ENCODE results near the gene CAPN15.
"Not testable (repeated sequence)": the region's sequence is repeated elsewhere in the genome, so short reads cannot be mapped to it uniquely, and the experiment has no call there.

Gene CAPN15

DNA sequence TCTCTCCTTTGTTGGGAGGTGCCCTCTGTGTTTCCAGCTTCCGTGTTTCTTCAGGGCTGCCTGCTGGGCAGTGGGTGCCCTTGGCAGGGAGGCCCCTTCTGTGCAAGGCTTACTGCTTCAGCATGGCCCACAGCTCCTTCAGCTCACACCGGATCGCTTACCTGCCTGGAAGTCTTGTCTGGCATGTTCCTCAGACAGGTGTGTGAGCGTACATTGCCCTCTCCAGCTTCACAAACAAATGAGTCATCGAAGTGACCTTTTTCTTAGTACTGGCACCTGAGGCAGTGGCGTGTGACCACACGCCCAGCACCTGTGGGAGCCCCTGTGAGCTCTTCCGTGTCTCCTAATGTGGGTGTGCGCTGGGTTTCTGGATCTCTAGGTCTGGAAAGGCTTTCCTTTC is 65.9 kb downstream of the CAPN15 start:
- peak; percentile 94 for DNase-seq (ENCODE audit: low read depth)
- H3K4me3 ChIP-seq (ENCODE audit: low read depth, low read length): peak overlapping the region; percentile 41
- TF ChIP-seq, protein P1, sequence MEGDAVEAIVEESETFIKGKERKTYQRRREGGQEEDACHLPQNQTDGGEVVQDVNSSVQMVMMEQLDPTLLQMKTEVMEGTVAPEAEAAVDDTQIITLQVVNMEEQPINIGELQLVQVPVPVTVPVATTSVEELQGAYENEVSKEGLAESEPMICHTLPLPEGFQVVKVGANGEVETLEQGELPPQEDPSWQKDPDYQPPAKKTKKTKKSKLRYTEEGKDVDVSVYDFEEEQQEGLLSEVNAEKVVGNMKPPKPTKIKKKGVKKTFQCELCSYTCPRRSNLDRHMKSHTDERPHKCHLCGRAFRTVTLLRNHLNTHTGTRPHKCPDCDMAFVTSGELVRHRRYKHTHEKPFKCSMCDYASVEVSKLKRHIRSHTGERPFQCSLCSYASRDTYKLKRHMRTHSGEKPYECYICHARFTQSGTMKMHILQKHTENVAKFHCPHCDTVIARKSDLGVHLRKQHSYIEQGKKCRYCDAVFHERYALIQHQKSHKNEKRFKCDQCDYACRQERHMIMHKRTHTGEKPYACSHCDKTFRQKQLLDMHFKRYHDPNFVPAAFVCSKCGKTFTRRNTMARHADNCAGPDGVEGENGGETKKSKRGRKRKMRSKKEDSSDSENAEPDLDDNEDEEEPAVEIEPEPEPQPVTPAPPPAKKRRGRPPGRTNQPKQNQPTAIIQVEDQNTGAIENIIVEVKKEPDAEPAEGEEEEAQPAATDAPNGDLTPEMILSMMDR (IDR thresholded peaks at IDR 0.05; ENCODE audit: control insufficient read depth, extremely low read depth, insufficient read depth): no peak

GRCh38 chr16:593807-594206 is 66.3 kb downstream of the CAPN15 start:
- TF ChIP-seq, protein P1 (IDR thresholded peaks at IDR 0.05; ENCODE audit: control insufficient read depth, extremely low read depth, insufficient read depth): no peak
- H3K4me3 ChIP-seq (ENCODE audit: low read depth, low read length): no peak overlapping the region; the same call in 1 of the 2 replicates
- no peak for DNase-seq (ENCODE audit: low read depth)

- DNase-seq (ENCODE audit: low read depth): no peak
- TF ChIP-seq, protein P1 (IDR thresholded peaks at IDR 0.05; ENCODE audit: control insufficient read depth, extremely low read depth, insufficient read depth): no peak
- H3K4me3 ChIP-seq (ENCODE audit: low read depth, low read length): no peak overlapping the region
Observed at GRCh38 chr16:595094-595528, 67.6 kb downstream of the CAPN15 start.

DNA sequence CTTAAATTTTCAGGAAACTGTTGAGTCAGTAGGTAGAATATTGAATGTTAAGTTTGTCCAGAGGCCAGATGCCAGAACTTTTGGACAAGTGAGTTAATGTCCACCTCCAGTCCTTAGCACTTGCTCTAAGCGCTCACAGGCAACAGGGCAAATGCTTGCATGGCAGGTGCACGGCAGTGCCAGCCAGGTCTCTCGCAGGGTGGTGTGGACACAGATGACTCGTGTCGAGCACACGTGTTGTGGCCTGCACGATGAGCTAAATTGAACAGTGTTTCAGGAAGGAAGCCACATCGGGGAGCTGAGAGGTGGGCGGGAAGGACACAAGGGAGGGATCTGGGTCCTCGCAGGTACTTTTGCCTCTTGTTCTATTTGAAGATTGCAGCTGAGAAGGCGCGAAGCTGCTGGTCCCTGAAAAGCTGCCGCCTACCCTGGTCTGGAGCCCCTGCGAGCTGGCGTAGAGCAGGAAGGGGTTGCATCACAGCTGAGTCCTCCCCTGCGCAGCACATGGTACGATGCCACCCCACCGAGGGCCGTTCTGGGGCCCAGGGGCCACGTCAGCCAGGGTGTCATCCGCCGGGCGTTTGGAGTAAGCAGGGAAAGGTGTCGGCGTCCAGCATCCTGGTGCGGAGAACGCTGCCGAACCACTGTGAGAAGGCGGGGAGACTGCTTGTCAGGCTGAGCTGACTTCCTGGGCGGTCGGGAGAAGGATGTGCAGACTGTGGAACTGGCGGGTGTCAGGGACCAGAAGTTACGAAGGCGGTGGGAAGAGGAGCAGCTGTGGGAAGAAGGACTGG is 68.6 kb downstream of the CAPN15 start:
- no peak overlapping the region for H3K4me3 ChIP-seq (ENCODE audit: low read depth, low read length)
- no peak for DNase-seq (ENCODE audit: low read depth)

DNA sequence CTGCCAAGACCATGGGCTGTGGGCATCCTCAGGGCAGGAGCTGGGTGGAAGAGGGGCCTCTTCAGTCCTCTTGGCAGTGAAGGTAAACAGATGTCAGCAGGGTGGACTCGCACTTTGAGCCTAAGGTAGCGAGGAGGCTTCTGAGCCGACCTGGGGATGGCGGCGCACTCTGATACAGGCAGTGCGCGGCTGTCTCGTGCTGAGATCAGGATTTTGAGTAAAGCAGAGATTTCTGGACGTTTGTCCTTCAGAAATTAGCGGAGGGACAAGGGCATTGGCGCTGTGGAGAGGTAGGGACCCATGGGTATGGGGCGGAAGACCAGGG is 69.2 kb downstream of the CAPN15 start:
- TF ChIP-seq, protein P1 (IDR thresholded peaks at IDR 0.05; ENCODE audit: control insufficient read depth, extremely low read depth, insufficient read depth): no peak
- H3K4me3 ChIP-seq (ENCODE audit: low read depth, low read length): no peak overlapping the region
- no peak for DNase-seq (ENCODE audit: low read depth)

More for the DNA sequence above, 68.6 kb downstream of the CAPN15 start:
- TF ChIP-seq, protein P1 (IDR thresholded peaks at IDR 0.05; ENCODE audit: control insufficient read depth, extremely low read depth, insufficient read depth): no peak

DNA sequence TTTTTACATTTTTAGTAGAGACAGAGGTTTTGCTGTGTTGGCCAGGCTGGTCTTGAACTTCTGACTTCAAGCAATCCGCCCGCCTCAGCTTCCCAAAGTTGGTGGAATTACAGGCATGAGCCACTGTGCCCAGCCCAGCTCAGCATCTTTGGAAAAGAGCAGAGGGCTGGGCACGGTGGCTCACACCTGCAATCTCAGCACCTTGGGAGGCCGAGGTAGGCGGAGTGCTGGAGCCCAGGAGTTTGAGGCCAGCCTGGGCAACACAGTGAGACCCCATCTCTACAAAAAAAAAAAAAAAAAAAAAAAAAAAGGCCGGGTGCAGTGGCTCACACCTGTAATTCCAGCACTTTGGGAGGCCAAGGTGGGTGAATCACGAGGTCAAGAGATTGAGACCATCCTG is 70.1 kb downstream of the CAPN15 start:
- DNase-seq (ENCODE audit: low read depth); H3K4me3 ChIP-seq (ENCODE audit: low read depth, low read length): not testable (repeated sequence)

- DNase-seq (ENCODE audit: low read depth): no peak
- TF ChIP-seq, protein P1 (IDR thresholded peaks at IDR 0.05; ENCODE audit: control insufficient read depth, extremely low read depth, insufficient read depth): no peak
- H3K4me3 ChIP-seq (ENCODE audit: low read depth, low read length): no peak overlapping the region
Observed at GRCh38 chr16:598823-599739, 71.6 kb downstream of the CAPN15 start.
